ENCODE measurements around the gene PTH1R. TPM values are rescaled to one million over a fixed set of nuclear protein-coding genes. Genes with fewer than 3 reads are reported as not detected.

PTH1R gene
- total RNA-seq, 1 donor from 2014 or later = 16.3 TPM

GRCh38 chr3:46943237-46944187 lies 66.0 kb downstream of the PTH1R start:
- DNase-seq (ENCODE audit: low spot score) = no peak

GRCh38 chr3:46944191-46944590 lies 66.7 kb downstream of the PTH1R start:
- no peak for DNase-seq (ENCODE audit: low spot score)

- no peak for DNase-seq (ENCODE audit: low spot score)
Measured at GRCh38 chr3:46946416-46946815, 68.9 kb downstream of the PTH1R start.

- DNase-seq (ENCODE audit: low spot score) = no peak
Measured at GRCh38 chr3:46946856-46947545, 69.5 kb downstream of the PTH1R start.

GRCh38 chr3:46947546-46947901 lies 70.0 kb downstream of the PTH1R start:
- DNase-seq (ENCODE audit: low spot score) = no peak

- no peak for DNase-seq (ENCODE audit: low spot score)
Measured at GRCh38 chr3:46947981-46948791, 70.7 kb downstream of the PTH1R start.

GRCh38 chr3:46948830-46949671 lies 71.5 kb downstream of the PTH1R start:
- DNase-seq (ENCODE audit: low spot score) = no peak

- DNase-seq (ENCODE audit: low spot score) = no peak
Measured at GRCh38 chr3:46950177-46950576, 72.7 kb downstream of the PTH1R start.

GRCh38 chr3:46950650-46951241 lies 73.2 kb downstream of the PTH1R start:
- DNase-seq (ENCODE audit: low spot score) = no peak

- no peak for DNase-seq (ENCODE audit: low spot score)
Measured at GRCh38 chr3:46952813-46953212, 75.3 kb downstream of the PTH1R start.

Other genes with a start within 250 kb of the PTH1R start
- 8.4 TPM for gene ALS2CL, start 184.0 kb upstream of the PTH1R start, total RNA-seq
- 0.19 TPM for gene TMIE, start 176.3 kb upstream of the PTH1R start, total RNA-seq
- not detected for gene PRSS50, start 159.9 kb upstream of the PTH1R start, total RNA-seq
- 2.6 TPM for gene MYL3, start 14.3 kb upstream of the PTH1R start, total RNA-seq
- 33.1 TPM for gene CCDC12, start 99.0 kb downstream of the PTH1R start, total RNA-seq
- gene NBEAL2, start 101.9 kb downstream of the PTH1R start, total RNA-seq = 42.9 TPM

All from mesenteric fat pad (tissue), 1 donor.